Uterus (tissue), 2 donors: Measurements from ENCODE around the gene ALG14.

ENCODE experiments used
- CTCF ChIP-seq, 4 experiments: fragments of 200-600 bp in 2 of 4; fragments of 450-650 bp in 2 of 4; sonication (generic) in 2 of 4; IDR thresholded peaks; one replicate each; pipeline ENCODE4 v1.5.1; 2016 to 2019; ENCODE audit warnings: antibody characterized with exemption in 4 of 4, mild to moderate bottlenecking in 2 of 4, moderate library complexity in 1 of 4
- POLR2A ChIP-seq, 2 donors: fragments of 450-650 bp; IDR thresholded peaks; one replicate each; pipeline ENCODE4 v1.6.1; 2016; ENCODE audit warnings: antibody characterized with exemption in 2 of 2, mild to moderate bottlenecking in 1 of 2, moderate library complexity in 1 of 2

GRCh38 chr1:94998748-94999147, 74.0 kb downstream of the ALG14 start:
- no peak for TF ChIP-seq CTCF (IDR thresholded peaks at IDR 0.05)
- no peak for TF ChIP-seq POLR2A (IDR thresholded peaks at IDR 0.05)
